Activated naive CD8-positive, alpha-beta T cell (primary cell): ENCODE data around the gene SNX1.
"Not testable (repeated sequence)": the region's sequence is repeated elsewhere in the genome, so short reads cannot be mapped to it uniquely, and the experiment has no call there.

Experiments used
- H3K27ac Mint-ChIP-seq: one replicate; pipeline ENCODE4 v1.8.0; 2021; ENCODE audit warnings: mixed read lengths
- H3K27me3 Mint-ChIP-seq: one replicate; pipeline ENCODE4 v1.8.0; 2021; ENCODE audit warnings: mixed read lengths
- H3K36me3 Mint-ChIP-seq: one replicate; pipeline ENCODE4 v1.8.0; 2021; ENCODE audit warnings: mixed read lengths
- H3K4me1 Mint-ChIP-seq: one replicate; pipeline ENCODE4 v1.8.0; 2021; ENCODE audit warnings: low read depth, mixed read lengths
- H3K4me3 Mint-ChIP-seq: one replicate; pipeline ENCODE4 v1.8.0; 2021; ENCODE audit warnings: mild to moderate bottlenecking, mixed read lengths
- H3K9me3 Mint-ChIP-seq: one replicate; pipeline ENCODE4 v1.8.0; 2021; ENCODE audit warnings: low read depth, mixed read lengths

Gene SNX1

DNA sequence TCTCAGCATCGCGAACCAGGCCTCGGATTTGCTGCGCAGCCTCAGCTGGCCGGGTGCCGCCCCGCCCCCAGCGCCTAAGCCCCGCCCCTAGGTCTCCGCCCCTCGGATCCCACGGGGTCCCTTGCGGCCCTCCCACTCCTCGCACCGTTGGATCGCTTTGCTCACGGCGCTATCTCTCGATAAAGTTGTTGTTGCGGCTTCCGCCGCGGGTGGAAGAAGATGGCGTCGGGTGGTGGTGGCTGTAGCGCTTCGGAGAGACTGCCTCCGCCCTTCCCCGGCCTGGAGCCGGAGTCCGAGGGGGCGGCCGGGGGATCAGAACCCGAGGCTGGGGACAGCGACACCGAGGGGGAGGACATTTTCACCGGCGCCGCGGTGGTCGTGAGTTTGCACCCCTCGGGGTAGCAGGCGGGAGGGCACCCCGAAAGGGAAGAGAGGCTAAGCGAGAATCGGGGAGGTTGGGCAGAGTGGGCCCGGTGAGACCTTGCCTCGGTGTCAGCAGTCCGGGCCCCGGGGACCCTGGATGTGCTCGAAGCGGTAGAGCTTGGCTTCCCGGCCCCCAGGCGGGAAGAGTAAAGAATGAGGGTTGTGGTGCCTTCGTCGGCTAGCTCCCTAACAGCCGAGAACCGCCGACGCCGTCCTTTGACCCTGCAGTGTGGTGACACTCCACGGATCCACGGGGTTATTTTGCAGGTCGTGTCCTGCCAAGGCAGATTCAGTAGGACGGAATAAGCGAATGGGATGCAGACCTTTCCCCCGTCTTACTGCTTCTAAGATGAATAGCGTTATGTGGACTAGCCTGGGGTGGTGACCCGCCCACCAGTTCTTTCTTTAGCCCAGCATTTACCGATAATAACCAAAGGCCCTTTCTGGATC is at the start of gene SNX1:
Gene SNX1, plus strand, starts transcription at position 188 of the 873 bp plus-strand sequence. Its CDS starts 32 bp downstream, at position 220.
- Mint-ChIP-seq H3K9me3 (no peaks in the 10 kb centered on the region), H3K4me3 (peak within 1 kb of the TSS; percentile 98), H3K27me3 (no peaks in the 10 kb centered on the region), H3K4me1 (peaks cover 78% of the 10 kb centered on the region), H3K36me3 (no peaks in the 10 kb centered on the region), H3K27ac (peak within 1 kb of the TSS; percentile 97)

DNA sequence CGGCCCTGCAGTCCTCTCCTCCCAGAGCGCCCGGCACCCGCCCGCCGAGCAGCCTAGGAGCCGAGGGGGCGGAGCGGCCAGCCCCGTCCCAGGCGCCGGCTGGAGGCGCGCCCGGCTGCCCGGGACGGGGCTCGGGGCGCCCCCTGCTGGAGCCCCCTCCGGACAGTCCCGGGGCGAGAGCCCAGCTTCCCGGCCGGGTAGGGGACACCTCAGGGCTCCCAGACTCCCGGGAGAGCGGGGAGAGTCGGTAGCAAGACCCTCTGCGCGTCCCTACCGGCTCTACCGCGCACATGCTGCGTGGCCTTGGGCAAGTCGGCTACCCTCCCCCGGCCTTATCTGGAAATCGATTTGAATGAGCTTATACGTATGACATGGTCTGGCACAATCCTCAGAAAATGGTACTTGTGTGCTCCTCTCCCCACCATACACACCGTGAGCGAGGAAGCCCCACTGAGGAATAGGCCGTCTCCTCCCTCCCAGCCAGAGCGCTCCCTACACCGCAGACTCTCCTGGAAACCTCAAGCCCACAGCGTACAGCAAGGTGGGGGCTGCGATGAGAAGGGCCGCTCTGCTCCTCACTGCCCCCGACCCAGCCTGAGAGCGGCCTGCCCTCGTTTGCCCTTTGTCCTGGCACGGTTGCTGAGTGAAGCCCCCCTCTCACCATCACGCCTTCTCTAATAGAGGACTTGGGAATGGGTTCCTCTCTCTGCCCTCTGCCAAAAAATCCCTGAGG is 49.2 kb upstream of the SNX1 start, which contains the start of gene DAPK2:
Gene DAPK2, minus strand, starts transcription at position 65 of the 733 bp plus-strand sequence. CDS start 6,224 bp downstream, outside the sequence.
- Mint-ChIP-seq H3K9me3 (no peaks in the 10 kb centered on the region), H3K27ac (no peak within 1 kb of the TSS), H3K4me3 (peak within 1 kb of the TSS; percentile 88), H3K36me3 (peaks cover 3% of the 10 kb centered on the region), H3K27me3 (peaks cover 16% of the 10 kb centered on the region), H3K4me1 (peaks cover 5% of the 10 kb centered on the region)

GRCh38 chr15:64048781-64049460 is 46.9 kb upstream of the SNX1 start:
- H3K4me3 Mint-ChIP-seq: no peak overlapping the region
- H3K27ac Mint-ChIP-seq: no peak overlapping the region
- peaks cover 5% of the 10 kb centered on the region for H3K4me1 Mint-ChIP-seq
- H3K36me3 Mint-ChIP-seq: peaks cover 3% of the 10 kb centered on the region
- no peaks in the 10 kb centered on the region for H3K9me3 Mint-ChIP-seq
- peaks cover 16% of the 10 kb centered on the region for H3K27me3 Mint-ChIP-seq

GRCh38 chr15:64050281-64051092 is 45.3 kb upstream of the SNX1 start:
- peaks cover 5% of the 10 kb centered on the region for H3K4me1 Mint-ChIP-seq
- no peak overlapping the region for H3K4me3 Mint-ChIP-seq
- no peak overlapping the region for H3K27ac Mint-ChIP-seq
- peaks cover 16% of the 10 kb centered on the region for H3K27me3 Mint-ChIP-seq
- no peaks in the 10 kb centered on the region for H3K9me3 Mint-ChIP-seq
- H3K36me3 Mint-ChIP-seq: peaks cover 3% of the 10 kb centered on the region

GRCh38 chr15:64051093-64051402 is 44.7 kb upstream of the SNX1 start:
- H3K27me3 Mint-ChIP-seq: peaks cover 16% of the 10 kb centered on the region
- H3K27ac Mint-ChIP-seq: no peak overlapping the region
- H3K4me3 Mint-ChIP-seq: no peak overlapping the region
- no peaks in the 10 kb centered on the region for H3K9me3 Mint-ChIP-seq
- peaks cover 5% of the 10 kb centered on the region for H3K4me1 Mint-ChIP-seq
- peaks cover 3% of the 10 kb centered on the region for H3K36me3 Mint-ChIP-seq

DNA sequence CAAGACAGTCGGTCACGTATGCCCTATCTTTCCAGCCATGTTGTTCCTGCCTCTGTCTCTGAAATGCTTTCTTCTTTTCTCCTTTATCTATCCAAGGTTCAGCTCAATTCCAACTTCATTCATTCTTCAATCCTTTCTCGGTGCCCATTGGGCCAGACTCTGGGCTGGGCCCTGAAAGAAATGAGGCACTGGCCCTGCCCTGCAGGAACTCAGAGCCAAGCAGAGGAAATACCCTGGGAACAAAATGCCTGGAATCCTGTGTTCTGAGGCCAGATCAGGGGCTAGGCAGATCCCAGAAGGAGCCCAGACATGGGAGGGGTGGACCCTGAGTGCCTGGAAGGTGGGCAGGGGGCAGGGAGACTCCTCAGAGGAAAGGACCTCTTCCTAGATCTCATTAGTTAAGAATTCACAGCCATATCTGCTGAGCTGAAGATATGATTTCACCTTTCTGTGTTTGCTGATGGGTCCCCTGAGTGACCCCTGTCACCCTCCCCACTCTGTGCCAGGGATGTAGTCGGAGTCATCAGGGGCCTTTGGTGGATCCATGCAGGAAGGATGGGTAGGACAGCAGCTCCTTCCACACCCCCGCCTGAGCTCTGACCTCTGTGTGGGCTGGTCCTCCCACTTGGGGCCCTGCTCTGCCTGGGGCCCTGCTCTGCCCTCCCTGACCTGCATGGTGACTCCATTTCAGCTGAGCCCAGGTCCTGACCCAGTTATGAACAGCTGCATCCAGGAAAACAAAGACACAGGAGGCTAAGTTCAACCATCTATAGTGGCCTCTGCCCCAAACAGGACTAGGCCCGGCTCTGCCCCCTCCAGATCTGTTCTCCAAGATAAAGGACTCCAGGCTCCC is 44.1 kb upstream of the SNX1 start:
- Mint-ChIP-seq H3K4me3 (no peak overlapping the region), H3K27me3 (peaks cover 15% of the 10 kb centered on the region), H3K27ac (no peak overlapping the region), H3K9me3 (no peaks in the 10 kb centered on the region), H3K4me1 (peaks cover 3% of the 10 kb centered on the region), H3K36me3 (peaks cover 3% of the 10 kb centered on the region)

GRCh38 chr15:64052925-64053491 is 42.8 kb upstream of the SNX1 start:
- H3K4me1 Mint-ChIP-seq: no peaks in the 10 kb centered on the region
- H3K4me3 Mint-ChIP-seq: no peak overlapping the region

GRCh38 chr15:64053674-64054073 is 42.1 kb upstream of the SNX1 start:
- not testable (repeated sequence) for H3K4me1 Mint-ChIP-seq

More at GRCh38 chr15:64052925-64053491, 42.8 kb upstream of the SNX1 start:
- peaks cover 3% of the 10 kb centered on the region for H3K36me3 Mint-ChIP-seq
- H3K9me3 Mint-ChIP-seq: no peaks in the 10 kb centered on the region
- peaks cover 8% of the 10 kb centered on the region for H3K27me3 Mint-ChIP-seq
- no peak overlapping the region for H3K27ac Mint-ChIP-seq

GRCh38 chr15:64058279-64058678 is 37.5 kb upstream of the SNX1 start:
- no peaks in the 10 kb centered on the region for H3K9me3 Mint-ChIP-seq
- no peaks in the 10 kb centered on the region for H3K27me3 Mint-ChIP-seq
- H3K36me3 Mint-ChIP-seq: no peaks in the 10 kb centered on the region
- no peak overlapping the region for H3K27ac Mint-ChIP-seq
- no peak overlapping the region for H3K4me3 Mint-ChIP-seq
- no peaks in the 10 kb centered on the region for H3K4me1 Mint-ChIP-seq

More at GRCh38 chr15:64053674-64054073, 42.1 kb upstream of the SNX1 start:
- not testable (repeated sequence) for H3K4me3 Mint-ChIP-seq, H3K36me3 Mint-ChIP-seq, H3K27ac Mint-ChIP-seq, H3K27me3 Mint-ChIP-seq, H3K9me3 Mint-ChIP-seq

- H3K27me3 Mint-ChIP-seq, H3K4me1 Mint-ChIP-seq, H3K36me3 Mint-ChIP-seq, H3K4me3 Mint-ChIP-seq, H3K27ac Mint-ChIP-seq, H3K9me3 Mint-ChIP-seq: not testable (repeated sequence)
These were observed 36.7 kb upstream of the SNX1 start for GRCh38 chr15:64059104-64059503.

DNA sequence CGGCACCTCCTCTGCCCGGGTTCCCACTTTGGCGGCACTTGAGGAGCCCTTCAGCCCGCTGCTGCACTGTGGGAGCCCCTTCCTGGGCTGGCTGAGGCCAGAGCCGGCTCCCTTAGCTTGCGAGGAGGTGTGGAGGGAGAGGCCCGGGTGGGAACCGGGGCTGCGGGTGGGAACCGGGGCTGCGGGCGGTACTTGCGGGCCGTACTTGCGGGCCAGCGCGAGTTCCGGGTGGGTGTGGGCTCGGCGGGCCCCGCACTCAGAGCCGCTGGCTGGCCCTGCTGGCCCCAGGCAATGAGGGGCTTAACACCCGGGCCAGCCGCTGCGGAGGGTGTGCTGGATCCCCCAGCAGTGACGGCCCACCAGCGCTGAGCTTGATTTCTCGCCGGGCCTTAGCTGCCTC is 35.1 kb upstream of the SNX1 start:
- no peaks in the 10 kb centered on the region for H3K36me3 Mint-ChIP-seq
- no peaks in the 10 kb centered on the region for H3K4me1 Mint-ChIP-seq
- no peak overlapping the region for H3K27ac Mint-ChIP-seq
- no peak overlapping the region for H3K4me3 Mint-ChIP-seq
- no peaks in the 10 kb centered on the region for H3K27me3 Mint-ChIP-seq
- H3K9me3 Mint-ChIP-seq: no peaks in the 10 kb centered on the region

DNA sequence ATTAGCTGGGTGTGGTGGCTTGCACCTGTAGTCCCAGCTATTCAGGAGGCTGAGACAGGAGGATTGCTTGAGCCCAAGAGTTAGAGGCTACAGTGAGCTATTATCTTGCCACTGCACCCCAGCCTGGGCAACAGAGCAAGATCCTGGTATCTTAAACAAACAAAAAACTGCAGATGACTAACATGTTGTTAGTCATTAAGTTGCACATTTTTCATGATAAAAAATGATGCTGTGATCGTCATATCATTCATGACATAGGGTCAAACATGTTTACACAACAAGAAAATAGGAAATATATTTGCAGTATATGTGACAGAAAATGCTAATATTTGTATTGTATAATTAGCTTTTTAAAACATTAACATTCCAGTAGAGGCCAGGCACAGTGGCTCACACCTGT is 29.3 kb upstream of the SNX1 start:
- no peaks in the 10 kb centered on the region for H3K9me3 Mint-ChIP-seq
- H3K27me3 Mint-ChIP-seq: no peaks in the 10 kb centered on the region
- no peak overlapping the region for H3K27ac Mint-ChIP-seq
- H3K36me3 Mint-ChIP-seq: no peaks in the 10 kb centered on the region
- no peak overlapping the region for H3K4me3 Mint-ChIP-seq
- peaks cover 4% of the 10 kb centered on the region for H3K4me1 Mint-ChIP-seq

- no peaks in the 10 kb centered on the region for H3K27me3 Mint-ChIP-seq
- H3K4me3 Mint-ChIP-seq: no peak overlapping the region
- H3K27ac Mint-ChIP-seq: no peak overlapping the region
- no peaks in the 10 kb centered on the region for H3K9me3 Mint-ChIP-seq
- peaks cover 4% of the 10 kb centered on the region for H3K4me1 Mint-ChIP-seq
- H3K36me3 Mint-ChIP-seq: no peaks in the 10 kb centered on the region
These were observed 28.2 kb upstream of the SNX1 start for GRCh38 chr15:64067564-64068030.
